ENCODE data around the gene C22orf39.

DNA sequence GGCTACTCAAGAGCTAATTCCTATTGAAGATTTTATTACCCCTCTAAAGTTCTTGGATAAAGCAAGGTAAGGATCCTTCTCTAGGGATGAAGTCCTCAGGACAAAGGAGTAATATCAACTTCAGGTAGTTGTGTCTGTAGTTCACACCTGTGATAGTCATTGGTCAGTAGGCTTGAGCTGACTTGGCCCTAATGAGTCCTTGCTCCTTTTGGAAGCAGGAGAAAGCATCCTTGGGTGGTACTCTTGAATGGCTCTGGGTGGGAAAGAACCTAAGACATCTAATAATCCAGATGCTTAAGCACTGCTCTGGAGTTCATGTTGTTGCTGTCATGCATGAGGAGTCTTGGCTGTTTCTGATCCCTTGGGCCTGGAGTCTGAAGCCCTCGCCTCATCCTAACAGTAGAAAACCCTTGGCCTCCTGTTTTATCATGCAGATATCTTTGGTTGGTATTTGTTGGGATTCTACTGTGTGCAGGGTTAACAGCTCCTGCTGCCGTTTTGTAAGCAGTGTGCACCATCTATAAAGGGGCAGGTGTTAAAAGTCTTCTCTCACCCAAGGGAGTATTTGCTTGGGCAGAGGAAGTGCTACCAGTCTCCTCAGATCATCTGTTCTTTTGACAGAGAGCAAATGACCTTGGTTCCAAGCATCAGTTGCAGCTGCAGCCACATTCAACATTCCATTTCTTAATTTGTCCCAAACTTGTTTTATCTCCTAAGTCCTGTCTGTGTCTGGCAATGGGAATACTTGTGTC, 12.5 kb downstream of the C22orf39 start:
- TF ChIP-seq, protein P1, sequence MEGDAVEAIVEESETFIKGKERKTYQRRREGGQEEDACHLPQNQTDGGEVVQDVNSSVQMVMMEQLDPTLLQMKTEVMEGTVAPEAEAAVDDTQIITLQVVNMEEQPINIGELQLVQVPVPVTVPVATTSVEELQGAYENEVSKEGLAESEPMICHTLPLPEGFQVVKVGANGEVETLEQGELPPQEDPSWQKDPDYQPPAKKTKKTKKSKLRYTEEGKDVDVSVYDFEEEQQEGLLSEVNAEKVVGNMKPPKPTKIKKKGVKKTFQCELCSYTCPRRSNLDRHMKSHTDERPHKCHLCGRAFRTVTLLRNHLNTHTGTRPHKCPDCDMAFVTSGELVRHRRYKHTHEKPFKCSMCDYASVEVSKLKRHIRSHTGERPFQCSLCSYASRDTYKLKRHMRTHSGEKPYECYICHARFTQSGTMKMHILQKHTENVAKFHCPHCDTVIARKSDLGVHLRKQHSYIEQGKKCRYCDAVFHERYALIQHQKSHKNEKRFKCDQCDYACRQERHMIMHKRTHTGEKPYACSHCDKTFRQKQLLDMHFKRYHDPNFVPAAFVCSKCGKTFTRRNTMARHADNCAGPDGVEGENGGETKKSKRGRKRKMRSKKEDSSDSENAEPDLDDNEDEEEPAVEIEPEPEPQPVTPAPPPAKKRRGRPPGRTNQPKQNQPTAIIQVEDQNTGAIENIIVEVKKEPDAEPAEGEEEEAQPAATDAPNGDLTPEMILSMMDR (IDR thresholded peaks at IDR 0.05), result no peak
- no peak for TF ChIP-seq GABPB1 (CRISPR knock-in tag; IDR thresholded peaks at IDR 0.05)
- TF ChIP-seq, protein P2, sequence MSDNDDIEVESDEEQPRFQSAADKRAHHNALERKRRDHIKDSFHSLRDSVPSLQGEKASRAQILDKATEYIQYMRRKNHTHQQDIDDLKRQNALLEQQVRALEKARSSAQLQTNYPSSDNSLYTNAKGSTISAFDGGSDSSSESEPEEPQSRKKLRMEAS (CRISPR knock-in tag; IDR thresholded peaks at IDR 0.05), result no peak
- TF ChIP-seq, protein P3, sequence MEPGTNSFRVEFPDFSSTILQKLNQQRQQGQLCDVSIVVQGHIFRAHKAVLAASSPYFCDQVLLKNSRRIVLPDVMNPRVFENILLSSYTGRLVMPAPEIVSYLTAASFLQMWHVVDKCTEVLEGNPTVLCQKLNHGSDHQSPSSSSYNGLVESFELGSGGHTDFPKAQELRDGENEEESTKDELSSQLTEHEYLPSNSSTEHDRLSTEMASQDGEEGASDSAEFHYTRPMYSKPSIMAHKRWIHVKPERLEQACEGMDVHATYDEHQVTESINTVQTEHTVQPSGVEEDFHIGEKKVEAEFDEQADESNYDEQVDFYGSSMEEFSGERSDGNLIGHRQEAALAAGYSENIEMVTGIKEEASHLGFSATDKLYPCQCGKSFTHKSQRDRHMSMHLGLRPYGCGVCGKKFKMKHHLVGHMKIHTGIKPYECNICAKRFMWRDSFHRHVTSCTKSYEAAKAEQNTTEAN (CRISPR knock-in tag; IDR thresholded peaks at IDR 0.05), result no peak
- TF ChIP-seq, protein P4, sequence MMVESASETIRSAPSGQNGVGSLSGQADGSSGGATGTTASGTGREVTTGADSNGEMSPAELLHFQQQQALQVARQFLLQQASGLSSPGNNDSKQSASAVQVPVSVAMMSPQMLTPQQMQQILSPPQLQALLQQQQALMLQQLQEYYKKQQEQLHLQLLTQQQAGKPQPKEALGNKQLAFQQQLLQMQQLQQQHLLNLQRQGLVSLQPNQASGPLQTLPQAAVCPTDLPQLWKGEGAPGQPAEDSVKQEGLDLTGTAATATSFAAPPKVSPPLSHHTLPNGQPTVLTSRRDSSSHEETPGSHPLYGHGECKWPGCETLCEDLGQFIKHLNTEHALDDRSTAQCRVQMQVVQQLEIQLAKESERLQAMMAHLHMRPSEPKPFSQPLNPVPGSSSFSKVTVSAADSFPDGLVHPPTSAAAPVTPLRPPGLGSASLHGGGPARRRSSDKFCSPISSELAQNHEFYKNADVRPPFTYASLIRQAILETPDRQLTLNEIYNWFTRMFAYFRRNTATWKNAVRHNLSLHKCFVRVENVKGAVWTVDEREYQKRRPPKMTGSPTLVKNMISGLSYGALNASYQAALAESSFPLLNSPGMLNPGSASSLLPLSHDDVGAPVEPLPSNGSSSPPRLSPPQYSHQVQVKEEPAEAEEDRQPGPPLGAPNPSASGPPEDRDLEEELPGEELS (CRISPR knock-in tag; IDR thresholded peaks at IDR 0.05), result no peak
- no peak for TF ChIP-seq SMAD4 (CRISPR knock-in tag; IDR thresholded peaks at IDR 0.05)
- TF ChIP-seq CREB1 (CRISPR knock-in tag; IDR thresholded peaks at IDR 0.05), result no peak
- TF ChIP-seq, protein P5, sequence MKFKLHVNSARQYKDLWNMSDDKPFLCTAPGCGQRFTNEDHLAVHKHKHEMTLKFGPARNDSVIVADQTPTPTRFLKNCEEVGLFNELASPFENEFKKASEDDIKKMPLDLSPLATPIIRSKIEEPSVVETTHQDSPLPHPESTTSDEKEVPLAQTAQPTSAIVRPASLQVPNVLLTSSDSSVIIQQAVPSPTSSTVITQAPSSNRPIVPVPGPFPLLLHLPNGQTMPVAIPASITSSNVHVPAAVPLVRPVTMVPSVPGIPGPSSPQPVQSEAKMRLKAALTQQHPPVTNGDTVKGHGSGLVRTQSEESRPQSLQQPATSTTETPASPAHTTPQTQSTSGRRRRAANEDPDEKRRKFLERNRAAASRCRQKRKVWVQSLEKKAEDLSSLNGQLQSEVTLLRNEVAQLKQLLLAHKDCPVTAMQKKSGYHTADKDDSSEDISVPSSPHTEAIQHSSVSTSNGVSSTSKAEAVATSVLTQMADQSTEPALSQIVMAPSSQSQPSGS (CRISPR knock-in tag; IDR thresholded peaks at IDR 0.05; ENCODE audit: borderline replicate concordance, low read depth), result no peak
- no peak for TF ChIP-seq ZNF317 (CRISPR knock-in tag; IDR thresholded peaks at IDR 0.05; ENCODE audit: borderline replicate concordance, low read depth)
- no peak for TF ChIP-seq NR3C1 (CRISPR knock-in tag; conservative IDR thresholded peaks at IDR 0.05; ENCODE audit: low read depth)
- no peak for TF ChIP-seq CREM (CRISPR knock-in tag; IDR thresholded peaks at IDR 0.05)
- TF ChIP-seq, protein P6, sequence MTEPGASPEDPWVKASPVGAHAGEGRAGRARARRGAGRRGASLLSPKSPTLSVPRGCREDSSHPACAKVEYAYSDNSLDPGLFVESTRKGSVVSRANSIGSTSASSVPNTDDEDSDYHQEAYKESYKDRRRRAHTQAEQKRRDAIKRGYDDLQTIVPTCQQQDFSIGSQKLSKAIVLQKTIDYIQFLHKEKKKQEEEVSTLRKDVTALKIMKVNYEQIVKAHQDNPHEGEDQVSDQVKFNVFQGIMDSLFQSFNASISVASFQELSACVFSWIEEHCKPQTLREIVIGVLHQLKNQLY (CRISPR knock-in tag; IDR thresholded peaks at IDR 0.05), result no peak
- TF ChIP-seq FOXP1 (CRISPR knock-in tag; IDR thresholded peaks at IDR 0.05; ENCODE audit: borderline replicate concordance), result no peak
